Mucosa of descending colon (tissue), 3 donors: Measurements from ENCODE around the gene ACACA. TPM values are rescaled to one million over a fixed set of nuclear protein-coding genes. Genes with fewer than 3 reads are reported as not detected.

Experiments
- ATAC-seq: fragments of 200-7000 bp; cut with Tn5 transposase; one replicate; pipeline ENCODE4 v1.9.1; 2020; ENCODE audit warnings: mild to moderate bottlenecking, moderate library complexity
- DNase-seq, 3 donors: peaks; one replicate each; pipeline ENCODE4 v3.0.0-alpha.2; 2020
- H3K36me3 ChIP-seq: fragments of 200-600 bp; one replicate; pipeline ENCODE4 v1.8.0; 2021; ENCODE audit warnings: low read depth, mild to moderate bottlenecking
- H3K4me1 ChIP-seq: fragments of 200-600 bp; one replicate; pipeline ENCODE4 v1.8.0; 2021; ENCODE audit warnings: low read depth, mild to moderate bottlenecking
- H3K4me3 ChIP-seq: fragments of 200-600 bp; one replicate; pipeline ENCODE4 v1.8.0; 2021; ENCODE audit warnings: mild to moderate bottlenecking
- H3K9me3 ChIP-seq: fragments of 200-600 bp; one replicate; pipeline ENCODE4 v1.8.0; 2021; ENCODE audit warnings: mild to moderate bottlenecking
- intact Hi-C, 2 donors: fragments of 100-400 bp; cut with DNase I in 1 of 2; cut with micrococcal nuclease in 1 of 2; formaldehyde crosslinking; loops; one replicate each; pipeline versions ENCODE4 v1.11.0 to v1.11.1; 2022; cut with DNase I, micrococcal nuclease
- total RNA-seq, 3 donors: library from RNA; stranded (reverse); fragmentation: NEBNext Ultra II Directional in 2 of 3; extraction: Animal tissue kit (Norgen Biotek cat#: 25700) in 2 of 3; gene quantifications; one replicate each; pipeline versions ENCODE4 v1.2.1 to v1.2.4, GENCODE V29; 2021 to 2023
- TF ChIP-seq, protein P1 (sequence below): fragments of 200-600 bp; IDR thresholded peaks from one replicate; pipeline ENCODE4 v1.8.0; 2022; ENCODE audit warnings: antibody characterized with exemption, mild to moderate bottlenecking
- donor health status: DM: no; HTN: no; CAD: no; lungs with moderate emphysema.
- donor health status: DM: no; HTN: no; CAD: no.
- donor health status: DM: no; HTN: yes; CAD: no.

ACACA gene
- total RNA-seq, 3 donors from 2014 or later, result 58.5 to 64.1 (median 60.3) TPM

DNA sequence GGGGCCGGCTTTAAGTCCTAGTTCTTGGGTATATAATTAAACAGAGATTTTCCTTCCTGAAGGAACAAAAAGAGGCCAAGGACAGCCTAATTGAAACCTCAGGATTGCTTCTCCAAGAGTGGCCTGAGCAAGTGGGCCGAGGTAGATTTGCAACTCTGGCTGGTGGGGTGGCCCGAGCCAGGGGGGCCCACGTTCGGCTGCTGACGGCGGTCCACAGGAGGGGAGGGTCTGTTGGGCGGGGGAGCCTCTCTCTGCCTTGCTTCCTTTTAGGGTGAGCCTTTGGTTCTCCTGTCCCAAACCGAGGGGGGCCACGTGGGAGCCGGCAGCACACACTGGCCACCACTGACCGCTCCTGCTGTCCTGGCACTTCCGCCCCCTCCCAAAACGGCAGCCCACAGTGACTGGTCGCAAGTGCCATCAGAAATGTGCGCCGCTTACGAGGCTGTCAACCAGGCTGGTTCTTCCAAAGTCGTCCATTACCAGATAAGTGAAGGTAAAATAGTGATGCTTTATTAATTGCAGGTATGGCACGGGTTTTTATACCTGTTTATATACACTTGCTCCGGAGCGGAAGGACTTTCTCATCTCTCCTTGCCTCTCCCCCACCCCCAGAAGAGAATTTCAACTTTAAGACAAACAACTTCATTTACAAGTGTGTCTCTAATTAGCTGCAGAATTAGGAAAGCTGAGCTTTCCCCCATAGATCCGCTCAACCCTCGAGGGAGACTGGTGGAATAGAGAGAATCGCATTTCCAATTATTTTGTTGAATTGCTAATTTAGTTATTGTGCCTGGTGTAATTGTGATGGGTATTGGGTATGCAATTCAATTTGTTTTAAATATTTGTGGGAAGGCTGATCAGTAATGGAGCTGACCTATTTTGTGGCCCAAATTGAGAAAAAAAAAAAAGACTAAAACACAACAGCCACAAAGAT is 340.0 kb downstream of the ACACA start:
- H3K4me3 ChIP-seq, result no peak overlapping the region
- H3K36me3 ChIP-seq, result no peaks in the 10 kb centered on the region
- H3K9me3 ChIP-seq, result no peaks in the 10 kb centered on the region
- DNase-seq (no peak), ATAC-seq (no peak)
- H3K4me1 ChIP-seq, result peaks cover 12% of the 10 kb centered on the region
- intact Hi-C loops, result no loop called here
- TF ChIP-seq, protein P1, sequence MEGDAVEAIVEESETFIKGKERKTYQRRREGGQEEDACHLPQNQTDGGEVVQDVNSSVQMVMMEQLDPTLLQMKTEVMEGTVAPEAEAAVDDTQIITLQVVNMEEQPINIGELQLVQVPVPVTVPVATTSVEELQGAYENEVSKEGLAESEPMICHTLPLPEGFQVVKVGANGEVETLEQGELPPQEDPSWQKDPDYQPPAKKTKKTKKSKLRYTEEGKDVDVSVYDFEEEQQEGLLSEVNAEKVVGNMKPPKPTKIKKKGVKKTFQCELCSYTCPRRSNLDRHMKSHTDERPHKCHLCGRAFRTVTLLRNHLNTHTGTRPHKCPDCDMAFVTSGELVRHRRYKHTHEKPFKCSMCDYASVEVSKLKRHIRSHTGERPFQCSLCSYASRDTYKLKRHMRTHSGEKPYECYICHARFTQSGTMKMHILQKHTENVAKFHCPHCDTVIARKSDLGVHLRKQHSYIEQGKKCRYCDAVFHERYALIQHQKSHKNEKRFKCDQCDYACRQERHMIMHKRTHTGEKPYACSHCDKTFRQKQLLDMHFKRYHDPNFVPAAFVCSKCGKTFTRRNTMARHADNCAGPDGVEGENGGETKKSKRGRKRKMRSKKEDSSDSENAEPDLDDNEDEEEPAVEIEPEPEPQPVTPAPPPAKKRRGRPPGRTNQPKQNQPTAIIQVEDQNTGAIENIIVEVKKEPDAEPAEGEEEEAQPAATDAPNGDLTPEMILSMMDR, result no peak

DNA sequence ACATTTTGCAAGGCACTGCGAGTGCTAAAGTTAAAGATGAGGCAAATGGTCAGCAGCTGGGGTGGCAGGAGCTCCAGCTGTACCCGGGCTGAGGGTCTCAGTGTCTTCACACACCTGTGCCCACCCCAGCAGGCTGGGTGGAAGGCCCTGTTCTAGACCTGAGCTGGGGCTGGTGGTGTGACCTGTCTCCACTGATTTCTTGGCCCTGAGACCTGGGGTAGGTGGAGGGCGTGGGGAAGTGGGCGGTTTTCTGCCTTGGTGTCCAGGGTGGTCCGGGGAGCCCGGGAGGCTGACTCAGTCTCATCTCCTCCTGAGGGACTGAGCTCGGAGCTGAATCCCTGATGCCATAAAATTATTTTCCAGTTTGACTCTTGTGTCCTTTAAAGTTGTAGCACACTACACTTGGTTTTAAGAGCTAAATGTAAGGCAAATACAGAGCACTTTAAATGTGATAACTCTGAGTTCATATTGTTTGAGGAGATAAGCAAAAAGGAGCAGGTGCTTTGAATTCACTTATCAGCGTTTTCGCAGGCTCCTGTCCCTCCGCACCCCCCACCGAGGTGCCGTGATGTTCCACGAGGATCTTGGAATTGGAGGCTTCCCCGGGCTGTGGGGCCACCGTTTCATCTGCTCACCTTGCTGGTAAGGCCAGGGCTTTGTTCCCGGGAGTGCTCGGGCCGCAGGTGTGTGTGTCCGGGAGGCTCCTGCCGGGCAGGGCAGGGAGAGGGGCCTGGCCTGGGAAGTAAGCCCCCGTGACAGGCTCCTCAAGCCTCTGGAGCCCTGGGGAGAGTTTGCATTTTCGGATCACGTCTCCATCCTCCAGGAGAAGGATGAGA is 340.9 kb downstream of the ACACA start:
- ATAC-seq (no peak), DNase-seq (no peak)
- no peak overlapping the region for H3K4me3 ChIP-seq
- TF ChIP-seq, protein P1, result no peak
- H3K9me3 ChIP-seq, result no peaks in the 10 kb centered on the region
- peaks cover 12% of the 10 kb centered on the region for H3K4me1 ChIP-seq
- no peaks in the 10 kb centered on the region for H3K36me3 ChIP-seq
- intact Hi-C loops, result no loop called here

DNA sequence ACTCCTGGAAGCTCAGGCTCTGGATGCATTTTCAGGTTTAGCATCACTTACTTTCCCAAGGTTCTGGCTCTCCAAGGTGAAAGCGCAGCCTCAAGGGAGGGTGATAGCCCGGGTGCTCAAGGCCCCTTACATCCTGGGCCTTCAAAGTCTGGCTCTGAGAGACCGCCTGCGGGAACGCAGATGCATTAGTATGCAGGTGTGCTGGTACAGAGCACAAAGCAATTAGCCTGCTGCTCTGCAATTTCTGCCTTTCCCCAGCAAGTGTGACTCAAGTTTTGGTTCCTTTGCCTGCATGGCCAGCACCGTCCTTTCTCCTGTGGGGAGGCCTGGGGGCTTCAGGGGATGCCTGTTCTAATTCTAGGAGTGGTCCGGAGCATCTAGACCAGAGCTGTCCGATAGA is 341.7 kb downstream of the ACACA start:
- Histone ChIP-seq H3K36me3 (no peaks in the 10 kb centered on the region), H3K4me1 (peaks cover 12% of the 10 kb centered on the region), H3K4me3 (no peak overlapping the region), H3K9me3 (no peaks in the 10 kb centered on the region)
- ATAC-seq, result no peak
- intact Hi-C loops, result no loop called here
- TF ChIP-seq, protein P1, result no peak
- DNase-seq, result no peak

DNA sequence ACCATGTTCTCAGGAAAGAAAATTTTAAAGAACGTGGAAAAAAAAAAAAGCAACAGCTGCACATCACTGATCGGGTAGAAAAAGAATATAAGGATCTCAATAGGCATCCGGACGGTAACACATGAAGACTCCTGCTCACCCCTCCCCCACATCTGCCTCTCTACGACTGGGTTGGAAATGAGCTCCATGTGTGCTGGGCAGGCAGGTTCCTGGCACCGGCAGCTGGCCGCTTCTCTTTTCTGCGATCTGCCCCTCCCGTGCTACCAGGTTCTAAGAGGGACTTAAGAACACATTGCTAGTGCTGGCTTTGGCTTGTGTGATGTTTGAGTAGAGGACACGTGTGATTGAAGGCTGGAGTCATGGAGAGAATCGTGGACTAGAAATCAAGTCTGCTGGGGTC is 342.4 kb downstream of the ACACA start:
- DNase-seq (no peak), ATAC-seq (no peak)
- Histone ChIP-seq H3K9me3 (no peaks in the 10 kb centered on the region), H3K4me3 (no peak overlapping the region), H3K4me1 (peaks cover 12% of the 10 kb centered on the region), H3K36me3 (no peaks in the 10 kb centered on the region)
- intact Hi-C loops, result no loop called here
- TF ChIP-seq, protein P1, result no peak

DNA sequence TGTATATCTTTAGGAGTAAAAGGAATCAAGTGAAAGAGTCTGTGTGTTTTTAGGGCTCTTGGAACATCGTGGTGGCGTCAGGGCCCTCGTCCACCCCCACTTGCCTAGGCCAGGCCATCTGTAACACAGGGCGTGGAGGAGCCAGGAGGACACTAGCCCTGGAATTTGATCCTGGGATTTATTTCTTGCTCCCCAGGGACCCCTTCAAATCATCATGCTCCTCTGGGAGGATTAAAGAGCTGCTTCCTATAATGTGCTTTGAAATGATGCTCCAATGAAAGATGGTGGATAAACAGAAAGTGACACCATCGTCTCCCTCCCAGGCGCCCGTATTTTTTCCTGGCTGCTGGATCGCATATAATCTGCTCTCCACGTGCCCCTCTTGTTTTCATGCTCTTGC is 344.6 kb downstream of the ACACA start:
- H3K36me3 ChIP-seq, result no peaks in the 10 kb centered on the region
- ATAC-seq (no peak), DNase-seq (no peak)
- H3K4me1 ChIP-seq, result no peaks in the 10 kb centered on the region
- H3K4me3 ChIP-seq, result no peak overlapping the region
- H3K9me3 ChIP-seq, result no peaks in the 10 kb centered on the region
- intact Hi-C loops, result no loop called here
- TF ChIP-seq, protein P1, result no peak
